HG02623 (cell line): Measurements from ENCODE around the gene NOS1AP.

Experiments used
- ATAC-seq: cut with Tn5 transposase; IDR thresholded peaks from one replicate; pipeline ENCODE4 v1.9.1; 2021; ENCODE audit warnings: moderate library complexity; ENCODE audit not compliant: unreplicated experiment

The NOS1AP gene

DNA sequence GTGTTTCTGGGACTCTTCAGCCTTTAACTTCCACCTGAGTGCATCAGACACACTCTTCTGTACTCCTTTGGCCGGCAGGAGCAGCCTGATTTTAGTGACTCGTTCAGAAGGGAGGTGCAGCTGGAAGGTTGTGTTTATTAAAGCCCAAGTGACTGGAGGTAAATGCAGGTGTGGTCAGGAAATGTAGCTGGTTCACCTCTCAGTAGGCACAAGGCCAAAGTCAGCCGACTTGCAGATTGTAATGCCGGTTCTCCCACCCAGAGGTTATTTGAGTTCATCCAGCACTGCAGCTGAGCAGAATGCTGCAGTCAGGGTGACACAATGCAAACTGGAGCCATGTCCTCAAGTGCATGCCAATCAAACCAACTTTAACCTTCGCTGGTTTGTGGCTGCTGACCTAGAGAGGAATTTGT lies 215.7 kb downstream of the NOS1AP start:
- no peak for ATAC-seq

DNA sequence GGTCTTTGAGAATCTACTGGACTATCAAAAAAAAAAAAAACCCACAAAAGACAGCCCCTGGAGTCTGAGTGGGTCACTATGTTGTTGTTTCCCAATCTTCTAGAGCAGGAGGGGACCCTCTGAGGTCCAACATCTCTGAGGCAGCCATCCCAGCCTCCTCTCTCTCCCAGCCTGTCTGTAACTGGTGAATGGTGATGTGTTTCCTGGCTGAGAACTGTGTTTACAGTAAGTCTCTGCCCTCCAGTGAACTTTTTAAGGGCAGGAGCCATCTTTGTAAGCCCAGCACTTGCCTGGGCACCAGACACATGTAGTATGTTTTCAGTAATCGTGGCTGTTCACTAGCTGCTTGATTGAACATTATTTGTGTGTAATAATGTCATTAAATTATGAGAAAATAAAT lies 221.5 kb downstream of the NOS1AP start:
- no peak for ATAC-seq

DNA sequence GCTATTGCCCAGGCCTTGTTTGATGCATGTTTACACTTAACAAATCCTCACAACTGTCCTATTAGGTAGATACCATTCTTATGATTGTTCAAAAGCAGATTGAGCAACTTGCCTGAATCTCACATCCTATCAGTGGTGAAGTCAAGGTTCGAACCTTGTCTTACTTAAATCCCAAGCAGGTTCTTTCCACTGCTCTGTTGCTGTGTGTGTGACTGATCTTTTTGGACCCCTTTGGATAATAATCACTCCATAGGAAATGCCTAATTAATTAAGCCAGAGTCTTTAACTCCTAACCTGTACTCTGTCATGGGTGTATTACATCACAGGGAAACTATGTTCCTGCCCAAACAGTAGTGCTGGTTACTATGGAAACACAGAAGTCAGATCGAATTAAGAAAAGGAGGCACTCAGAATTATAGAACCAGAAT lies 222.9 kb downstream of the NOS1AP start:
- ATAC-seq = no peak

DNA sequence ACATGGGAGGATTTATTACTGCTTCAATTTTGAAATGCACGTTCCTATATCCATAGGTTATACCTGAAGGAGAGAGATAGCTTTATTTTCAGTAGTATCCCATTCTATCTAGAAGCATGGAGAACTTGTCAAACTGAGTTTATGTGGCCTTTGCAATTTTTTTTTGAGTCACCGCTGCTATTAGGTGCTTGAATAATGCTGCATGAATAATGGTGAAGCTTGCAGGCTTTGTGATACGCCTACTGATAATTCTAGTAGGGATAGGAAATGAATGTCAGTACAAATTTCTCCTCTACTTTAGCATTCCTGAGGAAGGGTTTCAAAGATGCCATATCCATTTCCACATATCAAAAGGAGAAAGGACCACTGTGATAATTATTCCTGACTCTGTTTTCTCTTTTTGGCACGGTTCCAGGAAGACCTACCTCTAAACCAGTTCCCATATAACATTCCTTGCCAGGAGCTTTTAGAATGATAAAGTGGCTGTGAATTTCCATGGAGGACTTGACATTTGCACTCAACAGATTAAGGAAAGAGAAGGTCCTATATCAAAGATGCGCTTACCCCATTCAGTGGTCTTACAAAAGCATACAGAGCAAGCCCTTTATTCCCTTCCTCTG lies 223.7 kb downstream of the NOS1AP start:
- no peak for ATAC-seq

DNA sequence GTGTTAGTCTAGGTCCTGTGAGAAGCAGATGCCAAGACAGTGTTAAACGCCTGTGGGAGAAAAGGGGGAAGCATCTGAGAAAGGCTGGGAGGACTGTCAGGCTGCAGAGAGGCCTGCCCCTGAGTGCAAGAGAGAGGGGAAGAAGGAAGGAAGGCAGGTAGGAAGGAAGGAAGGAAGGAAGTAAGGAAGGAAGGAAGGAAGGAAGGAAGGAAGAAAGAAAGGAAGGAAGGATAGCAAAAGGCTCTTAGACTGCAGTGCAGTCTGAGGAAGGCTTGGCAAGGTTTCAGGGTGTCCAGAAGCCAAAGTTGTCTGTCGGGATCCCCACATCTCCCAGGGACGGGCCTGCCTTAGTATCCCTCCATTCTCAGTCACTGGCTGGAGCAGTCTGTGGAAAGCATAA lies 224.5 kb downstream of the NOS1AP start:
- no peak for ATAC-seq

DNA sequence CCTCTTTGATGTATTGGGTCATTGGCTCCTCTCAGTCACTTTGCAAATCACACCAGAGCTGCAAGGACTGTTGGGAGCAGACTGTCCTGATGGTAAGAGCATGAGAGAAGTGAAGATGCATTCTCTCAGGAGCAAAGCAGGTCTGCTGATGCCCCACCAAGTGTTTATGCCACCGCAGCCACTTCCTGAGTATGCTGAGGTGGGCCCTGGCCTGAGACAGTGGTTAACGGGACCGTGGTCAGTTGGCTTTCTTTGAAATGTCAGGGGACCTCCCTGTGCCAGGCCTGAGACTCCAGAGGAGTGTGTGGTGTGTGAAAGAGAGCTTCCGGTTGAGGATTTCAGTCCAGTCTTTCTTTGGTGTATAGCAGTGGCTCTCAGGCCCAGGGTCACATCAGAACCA lies 227.7 kb downstream of the NOS1AP start:
- no peak for ATAC-seq

DNA sequence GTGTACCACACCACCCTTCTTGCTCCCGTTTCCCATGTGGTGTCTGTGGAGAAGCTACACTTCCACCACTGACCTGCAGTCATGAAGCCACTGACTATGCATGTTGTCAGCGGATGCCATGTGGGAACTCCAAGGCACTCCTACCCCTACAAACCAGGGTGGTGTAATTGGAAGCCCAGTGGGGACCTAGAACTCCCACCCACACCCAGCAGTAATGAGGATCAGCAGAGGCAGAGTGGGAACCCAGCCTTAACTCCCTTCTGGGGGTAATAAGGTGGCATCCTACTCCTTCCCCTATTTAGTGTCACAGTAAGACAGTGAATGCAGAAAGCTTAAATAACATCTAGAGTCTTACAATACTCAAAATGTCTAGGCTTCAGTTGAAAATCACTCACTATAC lies 228.8 kb downstream of the NOS1AP start:
- ATAC-seq = no peak

DNA sequence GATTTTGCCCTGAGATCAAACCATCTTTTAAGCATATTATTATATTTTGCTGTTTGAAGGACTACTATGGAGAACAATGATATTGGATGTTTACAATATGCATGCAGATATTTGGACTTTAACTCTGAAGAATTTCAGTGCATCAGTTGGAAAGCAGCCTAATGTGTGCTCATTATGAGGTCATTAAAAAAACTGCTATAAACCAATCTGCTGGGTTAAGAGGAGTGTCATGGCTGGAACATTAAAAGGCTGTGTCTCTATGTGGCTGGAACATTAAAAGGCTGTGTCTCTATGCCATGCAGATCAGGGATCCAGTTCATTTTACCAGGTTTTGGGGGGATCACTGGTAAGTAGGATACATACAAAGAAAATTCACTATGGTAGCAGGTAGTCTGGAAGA lies 229.5 kb downstream of the NOS1AP start:
- ATAC-seq = no peak

DNA sequence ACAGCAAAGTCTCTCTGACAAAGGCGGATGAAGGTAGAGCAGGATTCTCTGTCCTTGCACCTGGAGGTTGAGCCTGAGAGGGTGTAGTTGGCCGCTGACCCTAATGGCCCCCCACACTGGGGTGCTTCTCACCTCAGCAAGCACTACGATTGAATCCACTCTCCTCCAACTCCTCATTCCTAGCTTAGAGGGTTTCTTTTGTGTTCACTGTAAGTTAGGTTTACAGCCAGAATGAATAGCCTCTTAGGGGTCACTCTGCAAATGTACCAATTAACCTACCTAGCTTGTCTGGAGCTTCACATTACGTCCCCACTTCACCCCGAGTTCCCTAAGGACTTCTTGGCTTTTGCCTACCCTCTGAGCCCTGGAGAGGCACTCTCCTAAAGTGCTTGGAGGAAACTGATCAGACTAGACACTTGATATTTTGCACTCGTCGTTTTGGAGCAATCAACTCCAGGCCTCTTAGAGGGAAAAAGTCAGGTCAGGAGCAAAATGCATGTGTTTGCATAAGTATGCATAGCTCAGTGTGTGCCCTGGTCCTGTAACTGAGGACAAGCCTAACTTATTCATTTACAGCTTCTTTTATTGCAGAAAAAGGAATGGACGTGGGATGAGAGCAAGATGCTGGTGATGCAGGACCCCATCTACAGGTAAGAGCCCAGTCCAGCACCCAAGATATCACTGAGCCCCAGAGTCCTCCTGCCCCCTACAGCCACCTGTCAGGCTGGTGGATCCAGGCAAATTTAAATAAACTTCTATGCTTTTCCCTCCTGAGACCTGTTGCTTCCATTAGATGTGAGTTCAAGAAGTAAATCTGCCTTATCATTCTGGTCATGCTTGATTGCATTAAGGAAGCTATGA lies 230.8 kb downstream of the NOS1AP start:
- ATAC-seq = no peak

DNA sequence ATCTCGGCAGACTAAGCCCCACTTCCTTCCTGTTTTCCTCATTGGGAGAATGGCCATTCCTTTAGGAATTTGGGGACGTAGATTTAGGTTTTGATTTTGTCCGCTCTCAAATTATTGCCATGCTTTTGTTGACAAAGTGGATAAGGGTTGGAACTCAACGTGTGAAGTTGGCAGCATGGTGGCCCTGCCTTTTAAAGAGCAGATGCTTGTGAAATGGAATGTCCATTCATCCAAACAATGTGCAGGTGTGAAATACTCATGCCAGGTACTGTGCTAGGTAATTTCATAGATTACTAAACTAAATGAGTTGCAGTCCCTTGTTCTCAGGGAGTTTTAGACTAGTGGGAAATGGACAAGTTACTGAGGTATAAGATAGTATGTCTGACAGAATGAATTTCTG lies 232.2 kb downstream of the NOS1AP start:
- ATAC-seq = no peak

DNA sequence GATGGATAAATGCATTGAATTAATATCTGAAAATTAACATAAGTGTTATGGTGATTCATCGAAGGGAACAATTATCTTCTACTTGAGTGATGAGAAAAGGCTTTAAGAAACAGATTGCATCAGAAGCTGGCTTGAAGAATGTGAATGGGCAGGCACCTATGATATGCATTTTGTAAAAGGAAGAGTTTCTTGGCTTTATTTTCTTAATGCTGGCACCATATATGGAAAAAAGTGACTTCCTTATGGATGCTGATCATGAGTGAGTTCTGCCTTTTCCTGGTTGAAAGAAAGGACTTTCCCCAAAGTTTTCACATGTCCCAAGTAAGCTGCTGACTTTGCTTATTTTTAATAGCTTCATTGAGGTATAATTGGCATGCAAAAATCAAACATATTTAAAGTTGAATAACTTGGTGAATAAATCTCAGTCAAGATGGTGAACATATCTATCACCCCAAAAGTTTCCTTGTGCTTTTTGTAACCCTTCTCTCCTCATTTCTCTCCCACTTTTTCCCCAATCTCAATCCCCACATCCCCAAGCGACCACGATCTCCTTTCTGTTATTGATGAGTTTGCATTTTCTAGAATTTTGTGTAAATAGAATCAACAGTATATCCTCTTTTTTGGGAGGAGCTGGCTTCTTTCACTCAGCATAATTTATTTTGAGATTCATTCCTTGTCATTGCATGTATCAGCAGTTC lies 233.0 kb downstream of the NOS1AP start:
- no peak for ATAC-seq

DNA sequence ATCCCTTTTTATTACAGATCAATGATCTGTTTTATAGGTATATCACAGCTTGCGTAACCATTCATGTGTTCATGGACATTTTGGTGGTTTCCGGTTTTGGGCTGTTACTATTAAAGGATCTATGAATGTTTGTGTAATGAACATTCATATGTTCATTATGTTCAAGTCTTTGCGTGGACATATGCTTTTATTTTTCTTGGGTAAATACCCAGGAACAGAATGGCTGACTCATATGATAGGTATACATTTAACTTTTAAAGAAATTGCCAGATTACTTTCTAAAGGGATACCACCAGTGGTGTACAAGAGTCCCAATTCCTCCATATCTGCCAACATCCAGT lies 233.5 kb downstream of the NOS1AP start:
- no peak for ATAC-seq

DNA sequence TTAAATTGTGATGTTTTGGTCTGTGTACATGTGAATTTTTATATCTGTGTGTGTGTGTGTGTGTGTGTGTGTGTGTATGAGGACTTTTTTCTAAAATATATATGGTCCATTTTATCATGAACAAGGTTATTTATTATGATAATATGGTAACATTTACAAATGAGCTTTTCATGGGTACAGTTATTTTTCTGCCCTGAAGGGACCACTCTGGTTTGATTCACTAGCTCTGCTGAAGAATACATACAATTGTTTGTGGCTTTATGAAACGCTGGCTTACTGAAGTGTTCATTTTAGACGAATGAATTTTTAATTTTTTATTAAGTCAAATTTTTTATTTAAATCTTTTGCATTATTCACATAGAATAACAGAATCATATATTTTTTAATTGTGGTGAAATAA lies 235.2 kb downstream of the NOS1AP start:
- ATAC-seq = no peak

DNA sequence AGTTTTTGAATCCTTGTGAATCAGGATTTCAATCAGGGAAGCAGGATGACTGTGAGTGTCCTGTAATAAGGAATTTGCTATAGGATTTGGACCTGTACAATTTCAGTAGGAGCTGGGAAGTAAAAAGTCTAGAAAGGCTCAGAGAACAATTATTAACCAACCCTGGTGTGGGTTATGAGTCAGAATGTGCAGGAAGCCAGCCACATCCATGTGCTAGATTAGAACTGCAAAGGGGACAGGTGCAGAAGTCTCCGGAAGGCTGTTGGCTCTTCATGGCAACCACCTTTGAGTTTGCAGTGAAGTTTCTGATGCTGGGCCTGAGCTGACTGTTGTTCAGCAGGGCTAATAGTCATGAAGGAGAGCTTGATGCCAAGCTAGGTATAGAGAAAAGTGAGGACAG lies 236.5 kb downstream of the NOS1AP start:
- no peak for ATAC-seq

DNA sequence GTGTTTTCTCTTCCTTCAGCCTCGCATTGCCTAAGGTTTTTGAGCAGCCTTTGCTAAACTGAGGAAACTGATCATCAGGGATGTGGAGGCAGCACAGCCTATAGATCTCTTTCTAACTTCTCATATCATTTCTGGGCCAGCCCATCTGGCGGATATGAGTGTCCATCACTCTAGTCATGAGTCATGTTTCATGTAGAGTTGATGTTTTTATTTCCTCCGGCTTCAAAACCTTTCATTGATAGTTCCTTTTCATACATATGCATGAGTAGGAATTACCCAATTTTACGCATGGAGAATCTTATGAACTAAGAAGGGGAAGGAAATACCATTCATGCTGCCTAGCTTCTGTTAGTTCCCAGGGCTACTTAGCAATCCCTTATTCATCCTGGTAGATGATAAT lies 240.8 kb downstream of the NOS1AP start:
- no peak for ATAC-seq

DNA sequence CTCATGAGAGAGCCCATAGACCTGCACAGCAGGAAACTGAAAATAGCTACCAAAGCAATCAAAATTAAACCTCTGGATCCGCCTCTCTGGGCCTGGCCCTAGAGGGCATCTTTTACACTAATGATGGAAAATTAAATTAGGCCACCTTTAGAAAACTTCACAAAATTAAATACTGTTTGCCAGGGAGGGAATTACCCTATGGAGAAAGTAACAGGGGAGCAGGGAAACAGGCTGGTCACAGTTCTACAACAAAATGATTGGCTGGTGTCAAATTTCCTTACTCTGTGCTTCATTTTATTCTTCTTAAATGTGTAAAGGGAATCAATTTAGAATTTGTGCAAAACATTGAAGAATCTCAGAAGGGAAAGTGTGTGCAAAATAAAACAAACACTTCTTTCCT lies 244.7 kb downstream of the NOS1AP start:
- no peak for ATAC-seq

DNA sequence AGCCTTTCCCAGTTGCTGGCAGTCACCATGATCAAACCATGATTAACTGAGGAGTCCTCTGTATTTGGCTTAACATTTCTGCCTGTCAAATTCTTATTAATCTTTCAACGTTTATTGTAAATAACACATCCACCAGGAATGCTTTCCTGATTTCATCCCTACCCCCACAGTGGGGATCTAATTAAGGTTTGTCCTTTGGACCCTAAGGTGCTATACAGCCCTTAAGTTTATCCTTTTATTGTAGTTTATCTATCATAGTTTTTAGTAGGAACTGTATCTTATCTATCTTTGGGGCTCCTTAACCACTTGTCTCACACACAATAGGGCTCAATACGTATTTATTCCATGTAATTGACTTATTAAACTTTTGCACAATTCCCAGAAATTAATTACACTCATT lies 246.2 kb downstream of the NOS1AP start:
- no peak for ATAC-seq

DNA sequence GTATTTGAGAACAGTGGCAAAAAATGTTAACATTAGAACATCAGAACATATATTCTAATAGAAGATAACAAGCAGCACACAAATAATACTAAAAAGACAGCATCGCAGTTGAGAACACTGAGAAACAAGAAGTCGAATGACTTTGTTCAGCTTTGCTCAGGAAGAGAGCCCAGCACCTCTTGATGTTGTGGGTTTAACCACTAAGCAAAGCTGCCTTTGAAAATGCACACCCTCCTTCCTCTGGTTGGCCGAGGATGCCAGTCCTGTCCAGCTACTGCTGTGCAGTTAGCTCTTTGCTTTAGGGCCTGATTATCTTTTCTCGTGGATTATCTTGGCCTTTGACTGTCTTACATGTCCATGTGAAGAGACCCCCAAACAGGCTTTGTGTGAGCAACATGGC lies 246.7 kb downstream of the NOS1AP start:
- no peak for ATAC-seq

DNA sequence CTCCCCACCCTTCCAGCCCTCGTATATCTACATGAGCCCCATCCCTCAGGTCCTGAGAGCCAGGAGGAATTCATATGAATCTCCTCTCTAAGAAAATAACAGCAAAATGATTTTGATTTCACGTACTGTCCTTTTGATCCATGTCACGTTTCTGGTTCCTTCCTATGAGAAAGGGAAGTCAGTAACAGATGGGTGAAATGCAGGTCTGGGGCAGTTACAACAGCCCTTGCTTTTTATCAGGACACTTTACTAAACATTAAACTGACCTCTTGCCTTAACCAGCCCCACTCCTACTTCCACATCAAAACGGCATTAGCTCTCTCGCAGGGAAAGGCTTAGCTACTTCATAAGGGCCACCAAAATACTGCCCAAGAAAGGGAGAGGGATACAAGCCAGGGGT lies 248.1 kb downstream of the NOS1AP start:
- ATAC-seq = no peak

DNA sequence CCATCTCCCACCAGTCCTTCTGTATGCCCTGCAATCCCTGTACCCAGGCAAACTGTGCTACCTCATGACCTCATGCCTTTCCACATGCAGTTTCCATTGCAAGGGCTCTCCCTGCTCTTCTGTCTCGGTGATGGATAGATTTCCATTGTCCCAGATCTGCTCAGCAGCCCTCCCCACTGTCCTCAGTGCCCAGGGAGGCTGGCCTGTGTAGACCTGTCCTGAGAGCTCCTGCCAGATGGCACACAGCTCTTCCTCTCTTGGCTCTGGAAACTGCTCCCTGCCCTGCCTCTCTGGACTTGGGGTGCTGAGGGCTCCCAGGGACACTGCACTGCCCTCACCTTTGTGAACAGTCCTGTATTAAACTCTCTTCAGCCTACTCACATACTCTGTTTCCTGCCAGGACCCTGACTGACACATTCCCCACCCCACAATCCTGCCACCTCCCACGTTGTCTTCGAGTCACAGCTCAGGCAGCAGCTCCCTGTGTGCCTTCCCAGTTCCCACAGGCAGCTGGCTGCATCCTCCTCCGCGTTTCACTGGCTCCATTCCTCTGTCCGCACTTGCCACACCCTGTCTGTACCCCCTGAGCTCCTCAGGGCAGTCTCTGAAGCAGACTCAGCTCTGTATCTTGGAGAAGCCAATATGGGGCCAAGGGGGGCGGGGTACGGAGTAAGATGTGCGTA lies 250.1 kb downstream of the NOS1AP start:
- ATAC-seq = no peak

DNA sequence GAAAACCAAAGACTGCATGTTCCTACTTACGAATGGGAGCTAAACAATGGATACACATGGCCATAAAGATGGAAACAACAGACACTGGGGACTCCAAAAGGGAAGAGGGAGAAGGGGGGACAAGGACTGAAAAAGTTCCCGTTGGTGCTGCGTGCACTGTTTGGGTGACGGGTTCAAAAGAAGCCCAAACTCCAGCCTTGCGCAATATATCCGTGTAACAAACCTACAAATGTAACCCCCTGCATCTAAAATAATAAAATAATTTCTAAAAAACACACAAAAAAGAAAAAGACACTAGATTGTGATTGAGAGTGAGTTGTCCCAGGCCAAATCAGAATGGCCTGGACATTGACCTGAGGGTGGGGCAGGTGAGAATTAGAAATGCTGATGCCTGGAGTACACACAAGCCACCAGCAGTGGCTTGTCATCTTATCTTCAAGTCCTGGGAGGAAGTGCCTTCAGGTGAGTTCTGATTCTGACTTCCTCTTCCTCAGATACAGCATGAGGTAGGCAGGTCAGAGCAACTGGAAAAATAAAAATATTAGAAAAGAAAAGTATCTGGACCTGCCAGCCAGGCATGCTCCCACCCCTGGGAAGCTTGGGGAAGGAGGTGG lies 252.4 kb downstream of the NOS1AP start:
- ATAC-seq = no peak
